ENCODE results near the gene EMC10.
"Not testable (repeated sequence)": the region's sequence is repeated elsewhere in the genome, so short reads cannot be mapped to it uniquely, and the experiment has no call there.

Gene EMC10

GRCh38 chr19:50516964-50517703 is 40.8 kb downstream of the EMC10 start:
- DNase-seq: no peak

GRCh38 chr19:50517704-50518075 is 41.4 kb downstream of the EMC10 start:
- DNase-seq: no peak

- no peak for DNase-seq
Measured at GRCh38 chr19:50518091-50519005, 42.0 kb downstream of the EMC10 start.

GRCh38 chr19:50519006-50519575 is 42.8 kb downstream of the EMC10 start:
- DNase-seq: no peak

GRCh38 chr19:50520822-50521465 is 44.6 kb downstream of the EMC10 start:
- DNase-seq: no peak

- DNase-seq: no peak
Measured at GRCh38 chr19:50522881-50523280, 46.6 kb downstream of the EMC10 start.

- DNase-seq: not testable (repeated sequence)
Measured at GRCh38 chr19:50528052-50528451, 51.7 kb downstream of the EMC10 start.

- DNase-seq: no peak
Measured at GRCh38 chr19:50531171-50531612, 54.9 kb downstream of the EMC10 start.

- no peak for DNase-seq
Measured at GRCh38 chr19:50532952-50533351, 56.6 kb downstream of the EMC10 start.

GRCh38 chr19:50534478-50534877 is 58.2 kb downstream of the EMC10 start:
- no peak for DNase-seq

GRCh38 chr19:50535672-50536187 is 59.4 kb downstream of the EMC10 start:
- no peak for DNase-seq

- DNase-seq: no peak
Measured at GRCh38 chr19:50536662-50537305, 60.5 kb downstream of the EMC10 start.

- no peak for DNase-seq
Measured at GRCh38 chr19:50537306-50537685, 61.0 kb downstream of the EMC10 start.

GRCh38 chr19:50537769-50538230 is 61.5 kb downstream of the EMC10 start:
- DNase-seq: no peak
